Breast epithelium (tissue), 3 donors: ENCODE measurements around the gene PBX3.

Experiments
- CTCF ChIP-seq, 3 donors: fragments of 450-650 bp; IDR thresholded peaks; one replicate each; pipeline ENCODE4 v1.5.1; 2016 to 2017; ENCODE audit warnings: antibody characterized with exemption in 3 of 3, mild to moderate bottlenecking in 3 of 3, moderate library complexity in 3 of 3
- POLR2A ChIP-seq: fragments of 450-650 bp; IDR thresholded peaks from one replicate; pipeline ENCODE4 v1.6.1; 2016; ENCODE audit warnings: antibody characterized with exemption, mild to moderate bottlenecking, moderate library complexity
- POLR2AphosphoS5 ChIP-seq, 3 donors: sonication (generic); formaldehyde crosslinking; IDR thresholded peaks; one replicate each; pipeline ENCODE4 v1.6.1; 2017; ENCODE audit warnings: antibody characterized with exemption in 3 of 3

GRCh38 chr9:125902831-125903512 is 155.8 kb downstream of the PBX3 start:
- TF ChIP-seq CTCF (IDR thresholded peaks at IDR 0.05) (no peak), POLR2A (no peak), POLR2AphosphoS5 (IDR thresholded peaks at IDR 0.05) (no peak)
